Cortex of kidney (tissue), 1 donor: Measurements from ENCODE around the gene CDRT4.
"Not testable (repeated sequence)": the region's sequence is repeated elsewhere in the genome, so short reads cannot be mapped to it uniquely, and the experiment has no call there.

Source experiments
- DNase-seq: peaks from one replicate; lab custom pipeline; 2025; lab: John Stamatoyannopoulos, UW

The CDRT4 gene

DNA sequence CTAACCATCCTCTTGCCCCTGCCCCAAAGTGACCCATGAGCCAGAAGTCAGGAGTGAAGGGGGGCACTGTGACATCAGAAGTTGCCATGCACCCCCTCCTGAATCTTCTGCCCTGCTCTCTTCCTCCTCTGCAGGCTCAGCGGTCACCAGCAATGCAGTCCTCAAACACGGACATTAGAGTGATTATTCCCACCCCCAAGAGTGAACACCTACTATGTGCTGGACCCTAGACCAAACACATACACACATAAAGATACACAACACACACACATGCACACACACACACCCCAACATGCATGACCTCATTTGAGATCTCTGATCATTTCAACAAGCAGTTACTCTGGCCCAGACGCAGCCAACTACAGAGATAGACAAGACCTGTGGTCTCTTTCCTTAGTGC is at the start of gene CDRT4:
Gene CDRT4, minus strand, starts transcription at position 30 of the 400 bp plus-strand sequence. CDS start 27,383 bp downstream, outside the sequence.
- no peak for DNase-seq

DNA sequence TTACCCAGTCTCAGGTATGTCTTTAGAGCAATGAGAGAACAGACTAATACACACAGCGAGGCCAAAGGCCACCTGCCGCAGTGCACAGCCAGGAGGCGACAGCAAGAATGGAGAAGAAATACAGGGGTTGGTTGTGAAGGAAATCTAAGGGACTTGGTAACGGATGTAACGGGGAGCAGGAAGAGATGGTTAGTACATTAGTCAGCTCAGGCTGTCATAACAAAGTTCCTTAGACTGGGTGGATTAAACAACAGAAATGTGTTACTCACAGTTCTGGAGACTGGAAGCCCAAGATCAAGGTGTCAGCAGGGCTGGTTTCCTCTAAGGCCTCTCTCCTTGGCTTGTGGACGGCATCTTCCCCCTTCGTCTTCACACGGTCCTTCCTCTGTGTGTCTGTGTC is 48.7 kb upstream of the CDRT4 start:
- DNase-seq, result no peak

DNA sequence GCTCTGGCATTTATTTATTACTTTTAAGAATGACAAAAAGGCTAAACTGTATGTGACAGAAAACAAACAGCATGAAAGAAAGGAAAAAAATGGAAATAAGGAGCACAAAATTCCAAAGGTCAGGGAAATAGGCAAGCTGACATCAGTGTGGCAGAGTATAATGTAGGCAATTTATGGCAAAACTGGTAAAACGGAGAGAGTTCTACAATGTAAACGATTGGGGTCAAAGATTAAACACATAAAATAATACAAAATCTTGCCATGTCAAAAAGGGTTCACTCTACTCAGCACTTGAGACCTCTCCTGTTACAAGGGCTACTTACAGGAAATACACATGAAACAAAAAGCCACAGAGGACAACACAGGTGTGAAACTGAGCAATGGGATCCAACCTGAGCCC is 47.0 kb upstream of the CDRT4 start:
- no peak for DNase-seq

DNA sequence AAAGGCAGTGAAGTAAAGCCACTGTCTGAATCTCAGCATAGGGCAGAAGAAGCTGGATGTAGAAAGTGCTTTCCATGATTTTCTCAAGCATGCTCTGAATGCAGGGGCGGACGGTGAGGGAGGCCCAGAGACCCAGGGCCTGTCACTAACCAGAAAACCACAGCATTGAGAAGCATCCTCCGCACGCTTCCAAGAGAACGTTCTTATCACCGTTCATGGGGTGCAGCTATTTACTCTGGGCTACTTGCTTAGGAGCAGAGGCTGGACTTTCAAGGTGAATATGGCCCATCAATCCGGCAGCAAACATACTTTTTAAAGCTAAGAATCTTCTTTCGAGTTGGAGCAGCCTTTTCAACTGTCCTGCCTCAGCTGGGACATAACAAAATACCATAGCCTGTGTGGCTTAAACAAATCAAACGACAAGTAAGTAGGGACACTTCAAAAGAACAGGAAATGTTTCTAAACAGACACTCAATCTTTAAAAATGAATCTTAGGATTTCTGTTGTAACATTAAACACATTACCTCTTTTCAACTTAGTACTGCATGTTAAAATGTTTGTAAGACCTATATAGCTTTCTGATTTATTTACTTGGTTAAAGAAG is 46.5 kb upstream of the CDRT4 start:
- no peak for DNase-seq

DNA sequence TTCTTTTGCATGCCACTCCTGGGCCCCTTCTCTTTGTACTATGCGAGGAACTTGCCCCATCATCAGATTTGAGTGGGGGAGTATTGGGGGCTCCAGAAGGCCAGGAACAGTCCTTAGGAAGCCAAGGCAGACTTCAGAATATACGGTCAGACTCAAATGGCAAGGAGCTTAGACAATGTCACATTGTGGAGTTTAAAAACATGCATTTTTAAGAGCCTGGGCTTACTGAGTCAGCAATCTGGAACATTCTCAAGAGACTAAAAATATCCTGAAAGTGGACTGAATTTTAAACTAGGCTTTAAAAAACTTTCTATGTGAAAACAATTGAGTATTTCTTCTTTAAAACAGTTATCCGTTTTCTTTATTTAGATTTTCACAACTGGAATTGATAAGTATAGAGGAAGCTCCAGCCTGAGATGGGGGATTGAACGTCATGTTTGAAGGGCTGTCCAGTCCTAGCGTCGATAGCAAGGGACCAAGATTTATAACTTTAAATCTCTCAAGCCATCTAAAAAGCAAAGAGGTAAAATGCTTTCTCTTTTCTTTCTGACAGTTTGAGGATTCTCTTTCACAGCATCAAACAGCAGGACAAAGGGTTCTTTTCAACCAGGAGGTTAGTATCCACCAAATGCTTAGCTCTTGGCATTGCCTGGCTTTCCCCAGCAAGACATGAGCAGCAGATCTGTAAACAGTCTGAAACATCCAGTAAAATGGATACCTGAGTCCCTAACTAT is 45.8 kb upstream of the CDRT4 start:
- DNase-seq, result no peak

DNA sequence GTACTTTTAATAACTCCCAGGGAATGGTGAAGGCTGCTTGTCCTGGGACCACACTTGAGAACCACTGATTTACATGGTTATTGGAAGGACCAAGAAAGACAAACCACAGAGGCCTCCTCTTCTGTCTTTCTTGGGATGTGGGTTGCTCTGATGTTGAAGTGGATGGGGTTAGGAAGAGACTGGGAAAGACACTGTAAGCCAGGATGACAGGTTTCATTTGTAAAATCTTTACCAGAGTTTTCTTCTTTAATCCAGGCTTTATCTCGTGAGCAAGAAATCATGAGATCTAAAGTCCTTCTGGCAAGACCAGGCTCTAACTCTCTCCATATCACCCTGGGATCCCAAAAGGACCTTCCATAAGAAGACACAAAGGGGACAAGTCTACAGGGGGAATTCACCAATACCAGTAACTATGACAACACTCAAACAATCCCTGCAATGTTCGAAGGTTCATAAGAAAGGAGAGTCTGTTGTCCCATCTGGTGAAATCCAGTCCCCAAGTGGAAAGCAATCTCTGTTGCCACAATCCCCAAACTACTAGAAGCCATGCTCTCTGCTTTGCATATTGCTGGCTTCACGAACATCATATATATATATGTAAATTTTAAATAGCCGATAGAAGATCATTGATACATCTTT is 44.8 kb upstream of the CDRT4 start:
- no peak for DNase-seq

DNA sequence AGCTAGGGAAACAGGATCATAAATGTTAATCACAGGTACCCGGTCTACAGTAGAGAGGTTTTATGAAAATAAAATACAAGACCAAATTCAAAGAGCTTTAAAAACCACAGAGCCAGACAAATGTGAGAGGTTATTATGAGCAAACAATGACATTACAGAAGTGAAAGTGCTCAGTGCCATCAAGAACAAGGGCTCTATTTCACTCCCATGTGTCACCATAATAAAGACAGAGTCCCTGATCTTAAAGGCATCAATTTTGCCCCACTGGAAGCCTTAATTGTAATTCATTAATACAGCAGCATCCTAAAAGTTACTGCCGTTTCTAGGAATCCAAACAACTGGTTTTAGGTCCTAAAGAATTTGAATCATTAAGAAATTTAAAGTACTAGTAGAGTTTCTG is 43.7 kb upstream of the CDRT4 start:
- no peak for DNase-seq

DNA sequence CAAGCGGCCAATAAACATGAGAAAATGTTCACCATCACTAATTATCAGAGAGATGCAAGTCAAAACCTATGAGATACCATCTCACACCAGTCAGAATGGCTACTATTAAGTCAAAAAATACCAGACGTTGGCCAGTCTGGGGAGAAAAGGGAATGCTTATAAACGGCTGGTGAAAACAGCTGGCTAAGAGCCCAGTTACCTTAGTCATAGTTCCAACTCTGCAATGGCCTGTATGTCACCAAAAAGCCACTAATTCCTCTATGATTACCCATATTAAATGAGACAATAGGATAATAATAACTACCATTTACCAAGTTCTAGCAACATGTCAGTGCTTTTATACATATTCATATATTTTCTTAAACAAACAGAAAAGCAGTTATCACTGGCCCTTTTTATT is 42.9 kb upstream of the CDRT4 start:
- no peak for DNase-seq

DNA sequence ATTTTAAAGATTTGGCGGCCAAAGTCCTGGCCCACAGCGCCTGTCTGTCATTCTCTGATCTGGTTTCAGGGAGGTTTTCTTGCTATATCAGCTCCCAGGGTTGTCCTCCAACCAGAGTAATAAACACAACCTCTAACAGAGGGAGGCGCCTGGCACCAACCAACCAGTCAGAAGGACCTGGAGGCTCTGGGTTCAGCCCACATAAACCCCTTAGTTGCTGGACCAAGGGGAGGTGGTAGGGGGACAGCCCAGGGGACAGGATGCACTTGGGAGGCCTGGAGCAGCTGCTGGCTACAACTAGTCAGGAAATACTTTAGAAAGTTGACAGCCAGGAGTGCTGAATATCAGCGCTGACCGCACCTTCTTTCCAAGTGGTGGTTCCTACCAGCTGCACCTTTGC is 41.7 kb upstream of the CDRT4 start:
- DNase-seq, result no peak

DNA sequence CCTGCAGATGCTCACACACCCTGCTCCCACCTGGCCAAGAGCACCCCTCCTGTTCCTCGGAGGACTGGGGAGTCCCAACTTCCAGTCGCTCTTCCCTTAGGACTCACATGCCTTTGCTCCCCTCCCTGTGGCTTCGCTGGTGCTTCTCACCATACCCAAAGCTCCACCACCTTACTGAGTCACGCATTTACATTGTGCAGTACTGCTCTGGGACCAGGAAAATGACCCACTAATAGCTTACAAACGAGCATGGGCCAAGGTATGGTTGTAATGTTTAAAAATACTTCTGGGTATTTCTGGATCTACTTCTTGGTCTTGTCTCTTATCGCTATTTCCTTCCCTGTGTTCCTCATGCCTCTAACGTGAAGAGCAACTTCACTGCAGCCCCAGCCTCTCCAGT is 41.0 kb upstream of the CDRT4 start:
- no peak for DNase-seq

DNA sequence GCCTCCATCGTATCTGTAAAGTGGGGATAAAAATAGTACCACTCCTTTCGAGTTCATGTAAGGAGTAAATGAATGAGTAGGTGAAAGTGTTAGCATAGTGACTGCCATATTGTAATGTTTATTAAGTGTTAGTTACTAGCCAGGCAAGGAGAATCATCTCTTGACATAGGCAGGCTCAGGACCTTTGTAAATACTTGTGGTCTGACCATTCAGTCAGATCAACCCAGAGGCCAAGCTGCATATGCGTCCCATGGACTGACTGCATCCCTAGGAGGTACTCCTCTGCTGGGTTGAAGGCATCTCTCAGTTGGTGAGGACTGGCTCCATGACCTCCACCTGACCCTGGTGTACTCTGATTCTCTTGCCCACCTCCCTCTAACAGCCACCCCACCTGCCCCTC is 40.5 kb upstream of the CDRT4 start:
- no peak for DNase-seq

DNA sequence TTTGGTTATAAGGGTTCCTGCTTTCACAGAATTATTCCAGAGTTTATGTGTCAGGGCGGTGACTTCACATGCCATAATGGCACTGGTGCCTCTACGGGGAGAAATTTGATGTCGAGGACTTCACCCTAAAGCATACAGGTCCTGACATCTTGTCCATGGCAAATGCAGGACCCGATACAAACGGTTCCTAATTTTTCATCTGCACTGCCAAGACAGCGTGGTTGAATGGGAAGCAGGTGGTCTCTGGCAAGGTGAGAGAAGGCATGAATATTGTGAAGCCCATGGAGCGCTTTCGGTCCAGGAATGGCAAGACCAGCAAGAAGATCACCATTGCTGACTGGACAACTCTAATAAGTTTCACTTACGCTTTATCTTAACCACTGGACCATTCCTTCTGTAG is 39.6 kb upstream of the CDRT4 start:
- DNase-seq, result no peak

DNA sequence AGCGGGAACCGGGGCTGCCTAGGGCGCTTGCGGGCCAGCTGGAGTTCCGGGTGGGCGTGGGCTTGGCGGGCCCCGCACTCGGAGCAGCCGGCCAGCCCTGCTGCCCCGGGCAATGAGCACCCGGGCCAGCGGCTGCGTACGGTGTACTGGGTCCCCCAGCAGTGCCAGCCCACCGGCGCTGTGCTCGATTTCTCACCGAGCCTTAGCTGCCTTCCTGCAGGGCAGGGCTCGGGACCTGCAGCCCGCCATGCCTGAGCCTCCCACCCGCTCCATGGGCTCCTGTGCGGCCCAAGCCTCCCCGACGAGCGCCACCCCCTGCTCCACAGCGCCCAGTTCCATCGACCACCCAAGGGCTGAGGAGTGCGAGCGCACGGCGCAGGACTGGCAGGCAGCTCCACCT is 38.3 kb upstream of the CDRT4 start:
- DNase-seq, result not testable (repeated sequence)

DNA sequence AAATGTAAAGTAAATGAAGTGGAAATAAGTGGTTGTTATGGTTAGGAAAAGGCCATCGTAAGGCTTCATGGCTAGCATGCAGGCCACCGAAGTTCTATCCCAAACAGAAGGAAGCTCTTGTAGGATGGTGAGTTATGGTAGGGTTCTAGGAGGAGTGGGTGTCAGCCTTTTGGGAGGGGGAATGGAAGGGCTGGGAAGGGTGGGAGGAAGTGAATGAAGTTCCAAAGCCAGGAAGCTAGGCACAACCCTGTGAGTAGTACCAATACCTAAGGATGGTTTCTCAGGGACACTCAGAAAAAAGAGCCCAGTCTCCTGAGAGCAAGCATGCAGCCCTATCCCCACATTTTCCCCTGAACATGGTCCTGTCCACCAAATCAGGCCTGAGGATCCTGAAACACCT is 36.3 kb upstream of the CDRT4 start:
- no peak for DNase-seq

DNA sequence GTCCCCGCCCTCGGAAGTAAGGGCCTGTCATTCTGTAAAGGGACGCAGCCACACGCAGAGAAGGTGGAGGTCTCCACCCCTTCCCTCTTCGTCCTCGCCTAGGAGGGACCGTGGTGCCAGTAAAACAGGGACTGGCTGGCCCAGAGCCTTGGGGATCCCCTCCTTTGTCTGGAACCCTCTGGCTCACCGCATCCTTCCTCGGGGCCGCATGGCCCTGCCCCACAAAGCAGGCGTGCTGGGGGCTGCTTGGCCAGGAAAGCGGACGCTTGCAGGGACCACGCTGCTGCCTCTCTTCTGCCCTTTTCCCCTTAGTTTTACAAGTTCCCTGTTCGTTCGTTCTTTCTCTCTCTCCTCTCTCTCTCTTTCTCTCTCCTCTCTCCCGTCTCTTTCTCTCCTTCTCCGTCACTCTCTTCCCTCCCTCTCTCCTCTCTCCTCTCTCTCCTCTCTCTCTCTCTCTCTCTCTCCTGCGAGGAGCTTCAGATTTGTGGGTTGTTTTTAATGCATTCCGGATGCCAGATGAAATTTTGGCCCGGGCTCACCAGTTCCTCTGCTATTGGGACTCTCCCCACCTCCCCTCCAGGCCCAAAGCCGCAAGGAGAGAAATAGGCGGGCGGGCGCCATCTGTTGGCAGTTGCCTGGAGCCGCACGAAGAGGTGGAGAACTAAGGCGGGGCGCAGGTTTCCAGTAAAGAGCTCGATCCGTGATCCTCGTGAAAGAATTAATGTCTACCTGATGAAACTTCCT is 35.1 kb upstream of the CDRT4 start:
- no peak for DNase-seq

DNA sequence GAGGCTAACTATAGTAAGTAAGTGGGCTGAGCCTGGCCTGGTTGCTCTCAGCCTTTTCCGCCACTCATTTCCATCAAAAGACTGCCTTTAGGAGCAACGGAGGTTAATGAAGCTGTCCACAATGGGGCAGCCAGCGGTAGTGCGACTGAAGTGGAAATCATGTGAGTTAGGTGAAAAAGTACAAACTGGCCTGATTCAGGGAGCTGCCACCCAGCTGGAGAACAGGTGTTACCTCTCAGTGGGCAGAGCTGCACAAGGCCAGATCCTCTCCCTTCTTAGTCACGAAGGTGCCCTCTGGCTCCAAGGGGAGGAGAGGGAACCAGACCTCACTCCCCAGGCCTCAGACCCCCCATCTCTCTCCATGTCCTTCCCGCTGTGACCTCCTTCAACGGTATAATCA is 34.4 kb upstream of the CDRT4 start:
- no peak for DNase-seq

DNA sequence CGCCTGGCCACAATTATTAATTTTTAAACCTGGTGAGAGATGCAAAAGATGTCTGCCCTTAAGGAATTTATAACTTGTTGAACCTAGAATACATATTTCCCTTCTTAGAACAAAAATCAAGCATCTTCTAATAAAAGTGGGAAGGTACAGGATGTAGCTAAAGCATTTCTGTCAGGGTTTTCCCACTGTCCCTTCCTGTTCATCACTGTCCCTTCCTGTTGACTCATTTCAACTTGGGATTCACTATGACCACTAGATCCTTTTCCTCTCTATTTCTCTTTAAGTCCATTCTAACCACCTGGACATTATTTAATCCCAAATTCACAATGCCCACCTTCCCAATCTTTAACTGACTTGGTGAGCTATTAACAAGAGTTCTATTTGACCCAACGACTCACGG is 33.9 kb upstream of the CDRT4 start:
- no peak for DNase-seq

DNA sequence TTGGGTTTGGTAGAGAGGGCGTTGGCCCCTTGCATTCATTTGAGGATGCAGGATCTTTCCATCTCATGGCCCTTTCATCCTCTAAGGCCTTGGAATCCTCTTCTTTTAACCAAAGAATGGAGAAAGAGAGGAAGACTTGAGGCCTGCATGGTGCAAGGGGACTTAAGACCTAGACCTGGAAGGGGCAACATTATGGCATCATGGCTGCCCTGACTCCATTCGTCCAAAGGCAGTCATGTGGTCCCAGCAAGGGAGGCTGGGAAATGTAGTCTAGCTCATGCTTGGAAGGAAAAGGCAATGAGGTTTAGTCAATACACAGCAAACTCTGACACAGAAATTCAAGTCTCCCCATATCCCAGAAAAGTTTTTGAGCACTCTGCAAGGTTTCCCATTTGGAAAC is 30.7 kb upstream of the CDRT4 start:
- no peak for DNase-seq

DNA sequence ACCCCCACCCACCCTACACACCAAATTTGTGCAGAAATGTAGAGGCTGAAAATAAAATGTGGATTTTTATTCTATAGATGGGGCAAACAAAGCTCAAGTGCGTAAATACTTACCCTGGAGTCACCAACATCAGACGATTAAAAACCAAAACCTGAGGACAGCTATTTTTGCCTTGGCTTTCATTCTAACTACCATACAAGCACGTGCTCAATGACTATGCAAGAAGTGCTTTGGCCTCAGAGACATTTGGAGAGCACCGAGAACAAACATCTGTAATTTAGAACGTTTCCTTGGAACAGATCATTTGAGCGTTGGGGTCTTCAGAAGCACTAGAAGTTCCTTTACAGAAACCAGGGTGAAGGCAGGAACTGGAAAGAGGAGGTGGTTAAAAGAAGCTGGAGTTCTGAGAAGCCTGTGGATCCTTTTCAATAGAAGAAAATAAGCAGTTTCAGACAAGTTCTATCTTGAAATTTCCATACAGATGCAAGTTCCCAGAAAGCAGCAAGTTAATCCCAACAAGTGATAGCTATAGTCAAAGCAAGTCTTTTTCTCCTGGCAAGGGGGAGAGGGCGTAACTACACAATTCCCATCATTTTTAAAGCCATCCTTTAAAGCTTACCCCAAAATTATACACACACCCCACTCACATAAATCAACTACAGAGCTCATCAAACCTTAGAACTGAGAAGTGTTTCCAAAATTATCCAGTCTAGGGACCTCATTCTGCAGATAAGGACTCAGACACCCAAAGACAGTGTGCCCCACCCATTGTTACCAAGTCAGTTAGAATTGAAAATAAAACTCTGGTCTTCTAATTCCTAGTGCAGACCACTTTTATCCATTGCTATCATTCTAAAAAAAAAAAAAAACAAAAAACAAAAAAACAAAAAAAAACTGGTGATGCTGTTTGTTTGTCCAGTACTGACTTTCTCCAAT is 29.6 kb upstream of the CDRT4 start:
- DNase-seq, result no peak

DNA sequence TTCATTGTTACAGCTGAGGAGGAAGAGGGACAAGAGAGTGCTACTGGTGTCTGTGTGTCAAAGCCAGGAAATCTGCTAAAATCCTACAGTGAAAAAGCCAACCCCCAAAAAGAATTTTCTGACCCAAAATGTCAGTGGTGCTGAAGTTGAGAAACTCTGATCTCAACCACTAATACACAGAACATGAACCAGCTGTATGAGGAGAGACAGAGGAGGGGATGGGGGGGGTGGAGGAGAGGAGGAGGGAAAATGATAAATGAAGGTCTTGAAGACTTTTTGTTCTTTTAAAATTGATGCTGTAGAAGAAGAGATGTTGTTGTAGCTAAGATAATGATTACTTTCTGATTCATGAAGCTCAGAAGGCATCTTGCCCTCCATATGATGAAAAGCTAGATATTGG is 27.4 kb upstream of the CDRT4 start:
- no peak for DNase-seq

DNA sequence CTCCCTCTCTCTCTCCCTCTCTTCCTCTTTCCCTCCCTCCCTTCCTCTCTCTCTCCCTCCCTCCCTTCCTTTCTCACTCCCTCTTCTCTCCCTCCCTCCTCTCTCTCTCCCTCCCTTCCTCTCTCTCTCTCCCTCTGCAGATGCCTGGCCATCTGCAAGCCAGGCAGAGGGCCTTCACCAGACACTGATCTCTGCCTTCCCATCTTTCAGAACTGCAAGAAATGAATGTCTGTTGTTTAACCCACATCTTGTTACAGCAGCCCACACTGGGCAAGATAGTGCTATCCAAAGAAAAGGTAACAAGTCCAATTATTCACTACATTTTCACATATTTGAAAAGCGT is 26.2 kb upstream of the CDRT4 start:
- DNase-seq, result no peak
